ENCODE data around the gene MTHFD1L. TPM values are rescaled to one million over a fixed set of nuclear protein-coding genes. Genes with fewer than 3 reads are reported as not detected.

MTHFD1L gene
- total RNA-seq, 4 donors from 2014 or later = 4.1 to 19.9 (median 16.6) TPM

DNA sequence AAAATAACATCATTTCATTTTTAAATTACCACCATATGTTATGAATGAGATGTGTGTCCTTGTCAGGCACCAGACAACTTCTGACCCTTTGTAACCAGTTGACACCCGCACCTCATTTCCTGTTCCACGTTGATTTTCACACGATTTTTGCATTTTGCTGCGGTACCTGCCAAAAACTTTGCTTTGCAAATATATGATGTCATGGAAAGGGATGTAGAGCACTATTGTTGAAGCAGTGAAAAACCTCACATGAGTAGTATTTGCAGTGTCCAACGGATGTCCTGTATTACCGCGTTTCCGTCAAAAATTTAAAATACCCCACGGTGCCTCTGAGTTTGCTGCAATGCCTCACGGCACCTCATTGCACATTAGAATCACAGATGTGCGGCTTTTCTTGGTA lies 115.6 kb downstream of the MTHFD1L start:
- TF ChIP-seq POLR2A (IDR thresholded peaks at IDR 0.05) = no peak
- no peak for TF ChIP-seq CTCF (IDR thresholded peaks at IDR 0.05)
- Histone ChIP-seq H3K27me3 (no peaks in the 10 kb centered on the region), H3K4me1 (no peaks in the 10 kb centered on the region), H3K4me3 (no peak overlapping the region), H3K36me3 (no peaks in the 10 kb centered on the region), H3K27ac (no peak overlapping the region), H3K9me3 (no peaks in the 10 kb centered on the region)
- no peak for DNase-seq
- intact Hi-C loops (cut with DNase I; ENCODE audit: low total_unique reads) = no loop called here

GRCh38 chr6:150981669-150982068 lies 116.2 kb downstream of the MTHFD1L start:
- Histone ChIP-seq H3K4me1 (no peaks in the 10 kb centered on the region), H3K36me3 (no peaks in the 10 kb centered on the region), H3K27me3 (no peaks in the 10 kb centered on the region), H3K9me3 (no peaks in the 10 kb centered on the region), H3K27ac (no peak overlapping the region), H3K4me3 (no peak overlapping the region)
- intact Hi-C loops (cut with DNase I; ENCODE audit: low total_unique reads) = no loop called here
- no peak for TF ChIP-seq CTCF (IDR thresholded peaks at IDR 0.05)
- TF ChIP-seq POLR2A (IDR thresholded peaks at IDR 0.05) = no peak
- no peak for DNase-seq

DNA sequence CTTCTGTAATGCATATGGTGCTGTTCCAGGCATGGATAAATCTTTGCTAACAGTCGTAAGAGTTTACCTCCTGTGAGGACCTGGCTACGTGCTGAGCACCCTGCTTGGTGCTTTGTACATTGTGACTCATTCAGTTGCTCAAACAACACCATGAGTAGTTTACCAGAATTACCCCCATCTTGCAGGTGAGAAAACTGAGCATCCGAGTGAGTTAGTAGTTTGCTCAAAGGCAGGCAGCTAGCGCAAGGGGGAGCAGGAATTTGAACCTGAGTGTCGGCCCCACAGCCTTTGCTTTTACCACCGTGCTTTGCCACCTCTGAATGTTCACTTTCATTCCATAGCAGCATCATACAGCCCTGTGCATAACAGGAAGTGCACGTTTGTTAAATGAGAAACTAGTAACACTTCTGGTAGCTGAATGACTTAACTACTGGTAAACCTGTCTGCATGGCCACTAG lies 121.9 kb downstream of the MTHFD1L start:
- no peaks in the 10 kb centered on the region for H3K9me3 ChIP-seq
- intact Hi-C loops (cut with DNase I; ENCODE audit: low total_unique reads) = no loop called here
- no peaks in the 10 kb centered on the region for H3K27me3 ChIP-seq
- H3K4me3 ChIP-seq = no peak overlapping the region
- DNase-seq = no peak
- no peaks in the 10 kb centered on the region for H3K36me3 ChIP-seq
- no peak overlapping the region for H3K27ac ChIP-seq
- TF ChIP-seq CTCF (IDR thresholded peaks at IDR 0.05) (no peak), POLR2A (IDR thresholded peaks at IDR 0.05) (no peak)
- H3K4me1 ChIP-seq = no peaks in the 10 kb centered on the region

- H3K9me3 ChIP-seq = no peaks in the 10 kb centered on the region
- no peaks in the 10 kb centered on the region for H3K4me1 ChIP-seq
- TF ChIP-seq CTCF (IDR thresholded peaks at IDR 0.05) (no peak), POLR2A (IDR thresholded peaks at IDR 0.05) (no peak)
- intact Hi-C loops (cut with DNase I; ENCODE audit: low total_unique reads) = no loop called here
- H3K36me3 ChIP-seq = no peaks in the 10 kb centered on the region
- no peaks in the 10 kb centered on the region for H3K27me3 ChIP-seq
- H3K27ac ChIP-seq = no peak overlapping the region
- H3K4me3 ChIP-seq = no peak overlapping the region
- no peak for DNase-seq
Measured at GRCh38 chr6:150987855-150988464, 122.5 kb downstream of the MTHFD1L start.

- intact Hi-C loops (cut with DNase I; ENCODE audit: low total_unique reads) = no loop called here
Measured at GRCh38 chr6:150991487-150991886, 126.0 kb downstream of the MTHFD1L start.

More at GRCh38 chr6:150991487-150991886, 126.0 kb downstream of the MTHFD1L start:
- no peak for DNase-seq
- Histone ChIP-seq H3K27me3 (no peaks in the 10 kb centered on the region), H3K9me3 (no peaks in the 10 kb centered on the region), H3K27ac (no peak overlapping the region), H3K36me3 (no peaks in the 10 kb centered on the region), H3K4me1 (no peaks in the 10 kb centered on the region), H3K4me3 (no peak overlapping the region)
- no peak for TF ChIP-seq POLR2A (IDR thresholded peaks at IDR 0.05)
- no peak for TF ChIP-seq CTCF (IDR thresholded peaks at IDR 0.05)
